ENCODE measurements around the gene STC2. TPM values are rescaled to one million over a fixed set of nuclear protein-coding genes. Genes with fewer than 3 reads are reported as not detected.

The STC2 gene
- total and polyA plus RNA-seq, 10 of the 15 experiments (the other 5 are each of a cell fraction or from before 2014, with no cell fraction given), result 0.05 to 4.8 (median 2.0) TPM

GRCh38 chr5:173354645-173355044 lies 26.4 kb upstream of the STC2 start:
- RAD21 ChIA-PET (ENCODE audit: unreplicated experiment), result no interaction called here
- POLR2A ChIA-PET, result no interaction called here
- FAIRE-seq, result no peak

More at GRCh38 chr5:173354645-173355044, 26.4 kb upstream of the STC2 start:
- H2AFZ ChIP-seq (ENCODE audit: control insufficient read depth, low read depth, low read length), result no peak overlapping the region
- no peak for TF ChIP-seq TAF1 (IDR thresholded peaks at IDR 0.05; ENCODE audit: borderline replicate concordance, low read depth, low read length)
- no peak for TF ChIP-seq MYB (IDR thresholded peaks at IDR 0.05; ENCODE audit: borderline replicate concordance, low read depth, low read length)
- TF ChIP-seq, protein P1, sequence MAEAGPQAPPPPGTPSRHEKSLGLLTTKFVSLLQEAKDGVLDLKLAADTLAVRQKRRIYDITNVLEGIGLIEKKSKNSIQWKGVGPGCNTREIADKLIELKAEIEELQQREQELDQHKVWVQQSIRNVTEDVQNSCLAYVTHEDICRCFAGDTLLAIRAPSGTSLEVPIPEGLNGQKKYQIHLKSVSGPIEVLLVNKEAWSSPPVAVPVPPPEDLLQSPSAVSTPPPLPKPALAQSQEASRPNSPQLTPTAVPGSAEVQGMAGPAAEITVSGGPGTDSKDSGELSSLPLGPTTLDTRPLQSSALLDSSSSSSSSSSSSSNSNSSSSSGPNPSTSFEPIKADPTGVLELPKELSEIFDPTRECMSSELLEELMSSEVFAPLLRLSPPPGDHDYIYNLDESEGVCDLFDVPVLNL (IDR thresholded peaks at IDR 0.05; ENCODE audit: low read depth, low read length), result no peak
- TF ChIP-seq ZNF592 (IDR thresholded peaks at IDR 0.05), result no peak
- no peak for TF ChIP-seq TCF7 (IDR thresholded peaks at IDR 0.05; ENCODE audit: borderline replicate concordance)
- TF ChIP-seq CUX1 (IDR thresholded peaks at IDR 0.05; ENCODE audit: insufficient replicate concordance, low read depth, low read length), result no peak
- TF ChIP-seq FOXK2 (IDR thresholded peaks at IDR 0.05), result no peak
- TF ChIP-seq, protein P2, sequence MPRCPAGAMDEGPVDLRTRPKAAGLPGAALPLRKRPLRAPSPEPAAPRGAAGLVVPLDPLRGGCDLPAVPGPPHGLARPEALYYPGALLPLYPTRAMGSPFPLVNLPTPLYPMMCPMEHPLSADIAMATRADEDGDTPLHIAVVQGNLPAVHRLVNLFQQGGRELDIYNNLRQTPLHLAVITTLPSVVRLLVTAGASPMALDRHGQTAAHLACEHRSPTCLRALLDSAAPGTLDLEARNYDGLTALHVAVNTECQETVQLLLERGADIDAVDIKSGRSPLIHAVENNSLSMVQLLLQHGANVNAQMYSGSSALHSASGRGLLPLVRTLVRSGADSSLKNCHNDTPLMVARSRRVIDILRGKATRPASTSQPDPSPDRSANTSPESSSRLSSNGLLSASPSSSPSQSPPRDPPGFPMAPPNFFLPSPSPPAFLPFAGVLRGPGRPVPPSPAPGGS (IDR thresholded peaks at IDR 0.05; ENCODE audit: borderline replicate concordance, insufficient read depth, low read depth, low read length, poor library complexity, severe bottlenecking), result no peak
- TF ChIP-seq WRNIP1 (IDR thresholded peaks at IDR 0.05; ENCODE audit: borderline replicate concordance, low read depth, low read length), result no peak
- TF ChIP-seq CHD2 (IDR thresholded peaks at IDR 0.05; ENCODE audit: borderline replicate concordance, low read depth, low read length), result no peak
- TF ChIP-seq ASH2L (IDR thresholded peaks at IDR 0.05; ENCODE audit: borderline replicate concordance, low read depth), result no peak
- in situ Hi-C loops (cut with MboI), result no loop called here
- H3K4me1 ChIP-seq (ENCODE audit: control insufficient read depth, insufficient read depth, low read length), result no peaks in the 10 kb centered on the region
- H3K27ac ChIP-seq (ENCODE audit: control insufficient read depth, insufficient read depth), result no peak overlapping the region
- BruUV-seq (replicated peaks), result no TSS peak
- H3K9ac ChIP-seq (ENCODE audit: control insufficient read depth, insufficient read depth, low read length), result no peak overlapping the region
- no peaks in the 10 kb centered on the region for H3K36me3 ChIP-seq (ENCODE audit: control insufficient read depth in 2 of 2, insufficient read depth in 2 of 2, low read length in 1 of 2)
- H3K79me2 ChIP-seq (ENCODE audit: control insufficient read depth, insufficient read depth, low read length), result no peaks in the 10 kb centered on the region
- ChIA-PET SMC1A (ENCODE audit: uncharacterized antibody, unreplicated experiment) (no interaction called here), CTCF (no interaction called here)
- WGBS (ENCODE audit: insufficient coverage, insufficient replicate concordance, low lambda C conversion rate, missing lambda C conversion rate), result 0% methylated on average over 2 of the region's 2 CpGs
- H3K4me3 ChIP-seq, result no peak overlapping the region
- intact Hi-C loops (cut with micrococcal nuclease; ENCODE audit: unreplicated experiment), result no loop called here
- H3K27me3 ChIP-seq (replicated peaks in 1 of 2; ENCODE audit: control insufficient read depth in 2 of 2, insufficient read depth in 2 of 2, low read length in 1 of 2), result peaks cover 0 to 1% of the 10 kb centered on the region in 2 experiments; a peak in 3 of 4 replicates
- DNase-seq (ENCODE audit: low read depth, low spot score), result no peak
- no peaks in the 10 kb centered on the region for H3K9me3 ChIP-seq (replicated peaks; ENCODE audit: control insufficient read depth, insufficient read depth, low read length)
- no peaks in the 10 kb centered on the region for H4K20me1 ChIP-seq (ENCODE audit: control insufficient read depth, insufficient read depth)
- H3K4me2 ChIP-seq (ENCODE audit: control insufficient read depth, insufficient read depth), result no peak overlapping the region
- ATAC-seq, result no peak

All from GM12878 (cell line).